ENCODE measurements around the gene HABP4. TPM values are rescaled to one million over a fixed set of nuclear protein-coding genes. Genes with fewer than 3 reads are reported as not detected.

The HABP4 gene
- total and polyA plus RNA-seq, 10 donors: 6.3 to 10.6 (median 7.7) TPM

DNA sequence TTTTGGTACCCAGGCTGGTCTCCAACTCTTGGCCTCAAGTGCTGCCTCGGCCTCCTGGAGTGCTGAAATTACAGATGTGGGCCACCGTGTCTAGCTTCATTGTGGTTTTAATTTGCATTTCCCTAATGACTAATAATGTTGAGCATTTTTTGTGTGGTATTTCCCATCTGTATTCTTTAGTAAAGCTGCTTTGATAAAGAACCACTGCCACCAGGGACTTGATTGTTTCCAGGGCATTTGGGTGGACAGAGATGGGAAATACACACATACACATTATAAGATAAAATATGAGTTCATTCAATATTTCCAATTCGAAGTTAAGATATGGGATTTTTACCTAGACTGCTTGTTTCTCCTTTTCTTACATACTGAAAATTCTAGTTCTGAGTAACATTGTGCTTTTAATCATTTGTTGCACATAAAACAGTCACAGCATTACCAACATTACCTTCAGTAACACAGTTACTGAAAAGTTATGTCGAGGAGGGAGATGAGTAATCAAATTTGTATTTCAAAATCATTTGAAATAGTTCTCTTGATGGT is 28.9 kb downstream of the HABP4 start:
- peaks cover 0 to 19% (median 9%) of the 10 kb centered on the region in 6 donors for H3K36me3 ChIP-seq
- no peak overlapping the region for H3K4me3 ChIP-seq
- no peaks in the 10 kb centered on the region for H3K9me3 ChIP-seq
- intact Hi-C loops (cut with DNase I; ENCODE audit: low total_unique reads): no loop called here
- no peak for DNase-seq
- no peaks in the 10 kb centered on the region for H3K4me1 ChIP-seq
- no peaks in the 10 kb centered on the region for H3K27me3 ChIP-seq (replicated peaks in 1 of 7)
- 53 to 65% (median 61%) methylated on average over 4 of the region's 4 CpGs for WGBS, 5 donors
- TF ChIP-seq POLR2AphosphoS5 (IDR thresholded peaks at IDR 0.05) (no peak), POLR2A (IDR thresholded peaks at IDR 0.05) (no peak)
- TF ChIP-seq, protein P1, sequence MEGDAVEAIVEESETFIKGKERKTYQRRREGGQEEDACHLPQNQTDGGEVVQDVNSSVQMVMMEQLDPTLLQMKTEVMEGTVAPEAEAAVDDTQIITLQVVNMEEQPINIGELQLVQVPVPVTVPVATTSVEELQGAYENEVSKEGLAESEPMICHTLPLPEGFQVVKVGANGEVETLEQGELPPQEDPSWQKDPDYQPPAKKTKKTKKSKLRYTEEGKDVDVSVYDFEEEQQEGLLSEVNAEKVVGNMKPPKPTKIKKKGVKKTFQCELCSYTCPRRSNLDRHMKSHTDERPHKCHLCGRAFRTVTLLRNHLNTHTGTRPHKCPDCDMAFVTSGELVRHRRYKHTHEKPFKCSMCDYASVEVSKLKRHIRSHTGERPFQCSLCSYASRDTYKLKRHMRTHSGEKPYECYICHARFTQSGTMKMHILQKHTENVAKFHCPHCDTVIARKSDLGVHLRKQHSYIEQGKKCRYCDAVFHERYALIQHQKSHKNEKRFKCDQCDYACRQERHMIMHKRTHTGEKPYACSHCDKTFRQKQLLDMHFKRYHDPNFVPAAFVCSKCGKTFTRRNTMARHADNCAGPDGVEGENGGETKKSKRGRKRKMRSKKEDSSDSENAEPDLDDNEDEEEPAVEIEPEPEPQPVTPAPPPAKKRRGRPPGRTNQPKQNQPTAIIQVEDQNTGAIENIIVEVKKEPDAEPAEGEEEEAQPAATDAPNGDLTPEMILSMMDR (IDR thresholded peaks at IDR 0.05 in 8 of 11, conservative IDR thresholded peaks at IDR 0.05 in 3 of 11): no peak
- H3K27ac ChIP-seq: no peak overlapping the region

DNA sequence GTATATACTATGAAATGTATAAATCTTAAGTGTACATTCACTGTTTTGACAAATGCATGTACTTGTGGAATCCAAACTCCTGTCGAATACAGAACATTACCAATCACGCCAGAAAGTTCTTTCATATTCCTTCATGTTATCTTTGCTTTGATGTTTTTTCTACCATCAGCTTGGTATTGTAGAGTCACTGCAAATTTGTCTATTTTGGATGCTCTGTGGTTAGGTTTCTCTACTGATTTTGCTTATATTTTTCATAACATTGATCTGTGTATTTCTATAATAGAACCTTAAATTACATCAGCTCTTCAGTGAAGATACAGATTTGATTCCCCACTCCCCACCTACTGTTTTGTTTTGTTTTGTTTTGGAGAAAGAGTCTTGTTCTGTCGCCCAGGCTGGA is 30.8 kb downstream of the HABP4 start:
- DNase-seq: no peak
- no peak for TF ChIP-seq POLR2AphosphoS5 (IDR thresholded peaks at IDR 0.05)
- TF ChIP-seq POLR2A (IDR thresholded peaks at IDR 0.05): no peak
- TF ChIP-seq, protein P1 (IDR thresholded peaks at IDR 0.05 in 8 of 11, conservative IDR thresholded peaks at IDR 0.05 in 3 of 11): no peak
- H3K27ac ChIP-seq: no peak overlapping the region
- intact Hi-C loops (cut with DNase I; ENCODE audit: low total_unique reads): no loop called here
- peaks cover 0 to 3% (median 0%) of the 10 kb centered on the region in 6 donors for H3K4me1 ChIP-seq
- H3K36me3 ChIP-seq: peaks cover 0 to 14% (median 10%) of the 10 kb centered on the region in 6 donors
- no peaks in the 10 kb centered on the region for H3K9me3 ChIP-seq
- H3K27me3 ChIP-seq (replicated peaks in 1 of 7): no peaks in the 10 kb centered on the region
- 92 to 98% (median 95%) methylated on average over 3 of the region's 3 CpGs for WGBS, 5 donors
- no peak overlapping the region for H3K4me3 ChIP-seq

DNA sequence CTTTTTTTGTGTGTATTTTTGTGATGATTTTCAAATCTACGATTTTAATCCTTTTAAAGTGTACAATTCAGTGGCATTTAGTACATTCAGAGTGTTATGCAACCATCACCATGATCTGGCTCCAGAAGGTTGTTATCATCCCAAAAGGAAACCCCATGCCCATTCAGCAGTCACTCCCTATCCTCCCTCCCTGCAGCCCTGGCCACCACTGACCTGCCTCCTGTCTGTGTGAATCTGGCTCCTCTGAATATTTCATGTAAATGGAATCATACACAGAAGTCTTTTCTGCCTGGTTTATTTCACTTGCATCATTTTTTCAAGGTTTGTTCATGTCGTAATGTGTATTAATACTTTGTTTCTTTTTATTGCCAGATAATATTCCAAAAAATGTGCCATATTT is 32.5 kb downstream of the HABP4 start:
- Histone ChIP-seq H3K36me3 (peaks cover 0 to 28% (median 9%) of the 10 kb centered on the region in 6 donors), H3K27ac (no peak overlapping the region), H3K9me3 (no peaks in the 10 kb centered on the region), H3K4me1 (peaks cover 0 to 11% (median 2%) of the 10 kb centered on the region in 6 donors), H3K27me3 (replicated peaks in 1 of 7) (no peaks in the 10 kb centered on the region), H3K4me3 (no peak overlapping the region)
- no peak for DNase-seq
- WGBS, 5 donors: 89 to 98% (median 97%) methylated on average over 2 of the region's 2 CpGs
- intact Hi-C loops (cut with DNase I; ENCODE audit: low total_unique reads): no loop called here
- TF ChIP-seq, protein P1 (IDR thresholded peaks at IDR 0.05 in 8 of 11, conservative IDR thresholded peaks at IDR 0.05 in 3 of 11): no peak
- TF ChIP-seq POLR2A (IDR thresholded peaks at IDR 0.05): no peak
- TF ChIP-seq POLR2AphosphoS5 (IDR thresholded peaks at IDR 0.05): no peak

DNA sequence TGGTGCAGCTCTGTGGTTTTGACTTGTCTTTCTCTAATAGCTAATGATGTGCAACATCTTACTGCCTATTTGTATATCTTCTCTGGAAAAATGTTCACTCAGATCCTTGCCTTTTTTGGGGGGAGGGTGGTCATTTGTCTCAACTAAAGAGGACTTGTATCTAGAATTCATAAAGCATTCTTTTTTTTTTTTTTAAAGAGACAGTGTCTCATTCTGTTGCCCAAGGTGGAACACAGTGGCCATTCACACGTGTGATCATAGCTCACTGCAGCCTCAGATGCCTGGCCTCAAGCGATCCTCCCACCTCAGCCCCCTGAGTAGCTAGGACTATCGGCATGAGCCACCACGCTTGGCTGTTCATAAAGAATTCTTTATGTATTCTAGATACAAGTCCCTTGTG is 33.2 kb downstream of the HABP4 start:
- H3K36me3 ChIP-seq: peaks cover 0 to 35% (median 12%) of the 10 kb centered on the region in 6 donors
- WGBS, 5 donors: 91 to 100% (median 92%) methylated on average over 4 of the region's 4 CpGs
- H3K4me1 ChIP-seq: peaks cover 0 to 11% (median 2%) of the 10 kb centered on the region in 6 donors
- H3K4me3 ChIP-seq: no peak overlapping the region
- DNase-seq: no peak
- no peaks in the 10 kb centered on the region for H3K27me3 ChIP-seq (replicated peaks in 1 of 7)
- H3K27ac ChIP-seq: no peak overlapping the region
- TF ChIP-seq POLR2A (IDR thresholded peaks at IDR 0.05) (no peak), POLR2AphosphoS5 (IDR thresholded peaks at IDR 0.05) (no peak)
- intact Hi-C loops (cut with DNase I; ENCODE audit: low total_unique reads): no loop called here
- H3K9me3 ChIP-seq: no peaks in the 10 kb centered on the region

All from spleen (tissue), 11 donors.